Gastroesophageal sphincter (tissue), 4 donors: ENCODE measurements around the gene NBR1. TPM values are rescaled to one million over a fixed set of nuclear protein-coding genes. Genes with fewer than 3 reads are reported as not detected.
"Not testable (repeated sequence)": the region's sequence is repeated elsewhere in the genome, so short reads cannot be mapped to it uniquely, and the experiment has no call there.

Source experiments
- ATAC-seq: fragments of 150-250 bp; one replicate; pipeline ENCODE4 v1.9.1; 2016; ENCODE audit warnings: mild to moderate bottlenecking, moderate library complexity
- H3K27ac ChIP-seq, 4 donors: fragments of 200-600 bp; sonication (generic) in 3 of 4; 1 replicate in 3 of 4; 2 replicates in 1 of 4; pipeline ENCODE4 v1.5.1; 2016 to 2019
- H3K27me3 ChIP-seq: fragments of 200-600 bp; sonication (generic); one replicate; pipeline ENCODE4 v1.5.1; 2019
- H3K36me3 ChIP-seq, 2 donors: fragments of 200-600 bp; sonication (generic); one replicate each; pipeline ENCODE4 v1.5.1; 2019; ENCODE audit warnings: control low read depth in 1 of 2
- H3K4me1 ChIP-seq, 3 donors: fragments of 200-600 bp; sonication (generic); 1 replicate in 2 of 3; 2 replicates in 1 of 3; pipeline ENCODE4 v1.5.1; 2016 to 2019; ENCODE audit warnings: control low read depth in 2 of 3
- H3K4me3 ChIP-seq, 2 donors: fragments of 200-600 bp; sonication (generic); one replicate each; pipeline ENCODE4 v1.5.1; 2019; ENCODE audit warnings: mild to moderate bottlenecking in 1 of 2, moderate library complexity in 1 of 2
- H3K9me3 ChIP-seq, 3 donors: fragments of 200-600 bp; sonication (generic); one replicate each; pipeline ENCODE4 v1.5.1; 2017 to 2019; ENCODE audit warnings: control low read depth in 2 of 3
- CTCF ChIP-seq, 4 experiments: fragments of 200-600 bp in 2 of 4; fragments of 450-650 bp in 2 of 4; sonication (generic) in 1 of 4; IDR thresholded peaks; one replicate each; pipeline ENCODE4 v1.5.1; 2017 to 2019; ENCODE audit warnings: antibody characterized with exemption in 4 of 4, mild to moderate bottlenecking in 2 of 4, moderate library complexity in 2 of 4
- EP300 ChIP-seq: sonication (generic); formaldehyde crosslinking; IDR thresholded peaks from one replicate; pipeline ENCODE4 v1.6.1; 2017; ENCODE audit warnings: antibody characterized with exemption, mild to moderate bottlenecking
- POLR2A ChIP-seq, 2 donors: fragments of 450-650 bp; IDR thresholded peaks; one replicate each; pipeline ENCODE4 v1.6.1; 2017; ENCODE audit warnings: antibody characterized with exemption in 2 of 2, mild to moderate bottlenecking in 2 of 2, moderate library complexity in 1 of 2
- POLR2AphosphoS5 ChIP-seq: sonication (generic); formaldehyde crosslinking; IDR thresholded peaks from one replicate; pipeline ENCODE4 v1.6.1; 2017; ENCODE audit warnings: antibody characterized with exemption
- WGBS, 2 donors: methylation state at CpG; one replicate each; pipeline ENCODE4 v1.1.5; 2018; ENCODE audit warnings: low coverage in 1 of 2; 5-methylcytosine and 5-hydroxymethylcytosine counted together
- total RNA-seq, 4 donors: library from RNA; depleted of rRNA; stranded (reverse); fragments of >200 nt; gene quantifications; one replicate each; pipeline ENCODE4 v1.1.0, GENCODE V29; 2016

The NBR1 gene
- total RNA-seq, 4 donors from 2014 or later, result 99.2 to 152 (median 126) TPM

- no peak overlapping the region for H3K27ac ChIP-seq
- no peaks in the 10 kb centered on the region for H3K27me3 ChIP-seq
- H3K36me3 ChIP-seq, result peaks cover 0 to 48% of the 10 kb centered on the region in 2 donors
- H3K4me1 ChIP-seq, result no peaks in the 10 kb centered on the region
- ATAC-seq, result no peak
- H3K4me3 ChIP-seq, result no peak overlapping the region
- WGBS, 2 donors, result 94% methylated on average over 11 of the region's 19 CpGs; no CpG with 5 or more reads in 1 of the 2 donors
- H3K9me3 ChIP-seq, result no peaks in the 10 kb centered on the region
- TF ChIP-seq POLR2A (IDR thresholded peaks at IDR 0.05) (no peak), POLR2AphosphoS5 (no peak), EP300 (no peak), CTCF (IDR thresholded peaks at IDR 0.05) (no peak)
Observed at GRCh38 chr17:43135454-43135819, 35.6 kb upstream of the NBR1 start.

GRCh38 chr17:43136574-43136973 is 34.4 kb upstream of the NBR1 start:
- not testable (repeated sequence) for H3K27ac ChIP-seq, ATAC-seq, H3K9me3 ChIP-seq, H3K27me3 ChIP-seq, H3K4me1 ChIP-seq, H3K4me3 ChIP-seq
- 76 to 94% methylated on average over 2 to 3 of the region's 3 CpGs for WGBS, 2 donors
- H3K36me3 ChIP-seq, result peaks cover 0 to 54% of the 10 kb centered on the region in 2 donors

GRCh38 chr17:43138531-43138930 is 32.5 kb upstream of the NBR1 start:
- H3K9me3 ChIP-seq, H3K27me3 ChIP-seq, H3K4me1 ChIP-seq, ATAC-seq, H3K27ac ChIP-seq, H3K4me3 ChIP-seq: not testable (repeated sequence)
- WGBS, 2 donors, result 82 to 87% methylated on average over 2 of the region's 4 CpGs
- peaks cover 0 to 50% of the 10 kb centered on the region in 2 donors for H3K36me3 ChIP-seq

GRCh38 chr17:43140396-43141332 is 30.4 kb upstream of the NBR1 start:
- WGBS, 2 donors, result 83 to 84% methylated on average over 8 to 9 of the region's 11 CpGs

GRCh38 chr17:43142153-43142552 is 28.9 kb upstream of the NBR1 start:
- Histone ChIP-seq H3K27me3 (no peaks in the 10 kb centered on the region), H3K4me3 (no peak overlapping the region), H3K27ac (no peak overlapping the region), H3K36me3 (peaks cover 0 to 51% of the 10 kb centered on the region in 2 donors), H3K9me3 (no peaks in the 10 kb centered on the region), H3K4me1 (no peaks in the 10 kb centered on the region)
- TF ChIP-seq POLR2AphosphoS5 (no peak), CTCF (IDR thresholded peaks at IDR 0.05) (no peak), EP300 (no peak), POLR2A (IDR thresholded peaks at IDR 0.05) (no peak)
- 81 to 92% methylated on average over 3 to 4 of the region's 5 CpGs for WGBS, 2 donors
- ATAC-seq, result no peak

More at GRCh38 chr17:43140396-43141332, 30.4 kb upstream of the NBR1 start:
- ATAC-seq, result no peak
- Histone ChIP-seq H3K36me3 (peaks cover 0 to 52% of the 10 kb centered on the region in 2 donors), H3K27ac (no peak overlapping the region), H3K27me3 (no peaks in the 10 kb centered on the region), H3K4me1 (no peaks in the 10 kb centered on the region), H3K9me3 (no peaks in the 10 kb centered on the region), H3K4me3 (no peak overlapping the region)
- TF ChIP-seq POLR2AphosphoS5 (no peak), EP300 (no peak), CTCF (IDR thresholded peaks at IDR 0.05) (no peak), POLR2A (IDR thresholded peaks at IDR 0.05) (no peak)

GRCh38 chr17:43143201-43143600 is 27.8 kb upstream of the NBR1 start:
- no peak for ATAC-seq
- no peak for TF ChIP-seq POLR2AphosphoS5
- no peak for TF ChIP-seq POLR2A (IDR thresholded peaks at IDR 0.05)
- no peak for TF ChIP-seq CTCF (IDR thresholded peaks at IDR 0.05)
- no peak for TF ChIP-seq EP300
- no peak overlapping the region for H3K27ac ChIP-seq
- no peaks in the 10 kb centered on the region for H3K27me3 ChIP-seq
- H3K4me3 ChIP-seq, result no peak overlapping the region
- WGBS, 2 donors, result 38% methylated on average over 4 of the region's 5 CpGs; no CpG with 5 or more reads in 1 of the 2 donors
- H3K4me1 ChIP-seq, result no peaks in the 10 kb centered on the region
- H3K9me3 ChIP-seq, result no peaks in the 10 kb centered on the region
- H3K36me3 ChIP-seq, result peaks cover 0 to 51% of the 10 kb centered on the region in 2 donors
